ENCODE data around the gene CLUH. TPM values are rescaled to one million over a fixed set of nuclear protein-coding genes. Genes with fewer than 3 reads are reported as not detected.

CLUH gene
- polyA plus RNA-seq, 1 experiment = 7.1 TPM

GRCh38 chr17:2689411-2690164, 22.0 kb downstream of the CLUH start:
- ChIA-PET POLR2A (interaction anchor here (0.6 kb wide), 1 partner anchor 133 kb away, joined by 3 read pairs; no protein-coding TSS in a partner anchor), CTCF (no interaction called here)
- Histone ChIP-seq H3K9me3 (ENCODE audit: control insufficient read depth, insufficient read depth, low read length) (no peaks in the 10 kb centered on the region; the same call in 1 of the 2 replicates), H3K27me3 (ENCODE audit: control insufficient read depth, insufficient read depth, low read length) (no peaks in the 10 kb centered on the region), H3K4me3 (ENCODE audit: low read depth, low read length) (no peak overlapping the region), H3K27ac (ENCODE audit: low read depth, low read length) (peak overlapping the region; percentile 21)
- TF ChIP-seq, protein P1, sequence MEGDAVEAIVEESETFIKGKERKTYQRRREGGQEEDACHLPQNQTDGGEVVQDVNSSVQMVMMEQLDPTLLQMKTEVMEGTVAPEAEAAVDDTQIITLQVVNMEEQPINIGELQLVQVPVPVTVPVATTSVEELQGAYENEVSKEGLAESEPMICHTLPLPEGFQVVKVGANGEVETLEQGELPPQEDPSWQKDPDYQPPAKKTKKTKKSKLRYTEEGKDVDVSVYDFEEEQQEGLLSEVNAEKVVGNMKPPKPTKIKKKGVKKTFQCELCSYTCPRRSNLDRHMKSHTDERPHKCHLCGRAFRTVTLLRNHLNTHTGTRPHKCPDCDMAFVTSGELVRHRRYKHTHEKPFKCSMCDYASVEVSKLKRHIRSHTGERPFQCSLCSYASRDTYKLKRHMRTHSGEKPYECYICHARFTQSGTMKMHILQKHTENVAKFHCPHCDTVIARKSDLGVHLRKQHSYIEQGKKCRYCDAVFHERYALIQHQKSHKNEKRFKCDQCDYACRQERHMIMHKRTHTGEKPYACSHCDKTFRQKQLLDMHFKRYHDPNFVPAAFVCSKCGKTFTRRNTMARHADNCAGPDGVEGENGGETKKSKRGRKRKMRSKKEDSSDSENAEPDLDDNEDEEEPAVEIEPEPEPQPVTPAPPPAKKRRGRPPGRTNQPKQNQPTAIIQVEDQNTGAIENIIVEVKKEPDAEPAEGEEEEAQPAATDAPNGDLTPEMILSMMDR (IDR thresholded peaks at IDR 0.05; ENCODE audit: low read depth, low read length) = no peak
- no peak for DNase-seq (ENCODE audit: low read depth, low spot score)

GRCh38 chr17:2688351-2689342, 22.9 kb downstream of the CLUH start:
- DNase-seq (ENCODE audit: low read depth, low spot score) = no peak
- Histone ChIP-seq H3K4me3 (ENCODE audit: low read depth, low read length) (no peak overlapping the region), H3K9me3 (ENCODE audit: control insufficient read depth, insufficient read depth, low read length) (no peaks in the 10 kb centered on the region; the same call in 1 of the 2 replicates), H3K27ac (ENCODE audit: low read depth, low read length) (peak overlapping the region; percentile 11), H3K27me3 (ENCODE audit: control insufficient read depth, insufficient read depth, low read length) (no peaks in the 10 kb centered on the region)
- ChIA-PET CTCF (no interaction called here), POLR2A (interaction anchor here (0.5 kb wide), 1 partner anchor 53 kb away, joined by 3 read pairs; no protein-coding TSS in a partner anchor)
- TF ChIP-seq, protein P1 (IDR thresholded peaks at IDR 0.05; ENCODE audit: low read depth, low read length) = no peak

GRCh38 chr17:2687074-2687418, 24.5 kb downstream of the CLUH start:
- ChIA-PET CTCF (interaction anchor here (1.1 to 1.6 kb wide), 2 partner anchors 11 to 304 kb away, joined by 5 to 6 read pairs; no protein-coding TSS in a partner anchor), POLR2A (interaction anchor here (1.3 kb wide), 1 partner anchor 8 kb away, joined by 4 read pairs; no protein-coding TSS in a partner anchor)
- Histone ChIP-seq H3K27ac (ENCODE audit: low read depth, low read length) (peak overlapping the region; percentile 39), H3K9me3 (ENCODE audit: control insufficient read depth, insufficient read depth, low read length) (no peaks in the 10 kb centered on the region; the same call in 1 of the 2 replicates), H3K27me3 (ENCODE audit: control insufficient read depth, insufficient read depth, low read length) (no peaks in the 10 kb centered on the region), H3K4me3 (ENCODE audit: low read depth, low read length) (no peak overlapping the region)
- TF ChIP-seq, protein P1 (IDR thresholded peaks at IDR 0.05; ENCODE audit: low read depth, low read length) = no peak
- no peak for DNase-seq (ENCODE audit: low read depth, low spot score)

- TF ChIP-seq, protein P1 (IDR thresholded peaks at IDR 0.05; ENCODE audit: low read depth, low read length) = no peak
- CTCF ChIA-PET = interaction anchor here (1.1 to 1.6 kb wide), 3 partner anchors 10 to 303 kb away, joined by 4 to 5 read pairs (median 4); no protein-coding TSS in a partner anchor
- peak overlapping the region; percentile 2 for H3K27ac ChIP-seq (ENCODE audit: low read depth, low read length)
- DNase-seq (ENCODE audit: low read depth, low spot score) = no peak
- no peaks in the 10 kb centered on the region for H3K27me3 ChIP-seq (ENCODE audit: control insufficient read depth, insufficient read depth, low read length)
- H3K9me3 ChIP-seq (ENCODE audit: control insufficient read depth, insufficient read depth, low read length) = no peaks in the 10 kb centered on the region; the same call in 1 of the 2 replicates
- POLR2A ChIA-PET = interaction anchor here (1.3 kb wide), 1 partner anchor 10 kb away, joined by 4 read pairs; no protein-coding TSS in a partner anchor
- H3K4me3 ChIP-seq (ENCODE audit: low read depth, low read length) = no peak overlapping the region
These were observed 25.9 kb downstream of the CLUH start for GRCh38 chr17:2685696-2686095.
